HepG2 (cell line): ENCODE results near the gene PPP1R15B. TPM values are rescaled to one million over a fixed set of nuclear protein-coding genes. Genes with fewer than 3 reads are reported as not detected.
A peak's percentile ranks its signal among the peaks of the same experiment; 100 is the strongest.

ENCODE experiments used
- CHD2 ChIP-seq: IDR thresholded peaks from 2 replicates; pipeline ENCODE4 v1.6.1; 2011; ENCODE audit warnings: low read depth, low read length, improper control_type of control experiment
- ETV5 ChIP-seq: IDR thresholded peaks from 2 replicates; pipeline ENCODE4 v1.6.1; 2018; ENCODE audit warnings: missing biosample characterization, missing genetic modification reagents, inconsistent platforms, borderline replicate concordance
- GPN1 ChIP-seq: sonication (generic); formaldehyde crosslinking; IDR thresholded peaks from 2 replicates; pipeline ENCODE4 v1.5.1; 2020; ENCODE audit warnings: missing genetic modification reagents, borderline replicate concordance
- GTF3A ChIP-seq: sonication (generic); formaldehyde crosslinking; conservative IDR thresholded peaks from 2 replicates; pipeline ENCODE4 v1.4.0; 2020; ENCODE audit warnings: mild to moderate bottlenecking, missing genetic modification reagents
- MED13 ChIP-seq: sonication (generic); formaldehyde crosslinking; IDR thresholded peaks from 2 replicates; pipeline ENCODE4 v1.5.0; 2020; ENCODE audit warnings: missing genetic modification reagents
- PHF5A ChIP-seq: IDR thresholded peaks from one replicate; pipeline ENCODE4 v1.6.1; 2018; ENCODE audit warnings: low read depth, missing genetic modification reagents; ENCODE audit not compliant: unreplicated experiment
- RFX5 ChIP-seq: IDR thresholded peaks from 2 replicates; pipeline ENCODE4 v1.6.1; 2011; ENCODE audit warnings: low read depth, low read length, improper control_type of control experiment
- SAFB2 ChIP-seq: sonication (generic); formaldehyde crosslinking; IDR thresholded peaks from 2 replicates; pipeline ENCODE4 v1.5.1; 2020; ENCODE audit warnings: missing genetic modification reagents, low read depth, mild to moderate bottlenecking, borderline replicate concordance
- SETDB1 ChIP-seq: sonication (generic); formaldehyde crosslinking; IDR thresholded peaks from 2 replicates; pipeline ENCODE4 v1.5.1; 2020; ENCODE audit warnings: missing genetic modification reagents, mild to moderate bottlenecking, borderline replicate concordance
- SP5 ChIP-seq: IDR thresholded peaks from 2 replicates; pipeline ENCODE4 v1.6.1; 2016; ENCODE audit warnings: low read depth, borderline replicate concordance
- SRY ChIP-seq: sonication (generic); formaldehyde crosslinking; IDR thresholded peaks from 2 replicates; pipeline ENCODE4 v1.8.0; 2022; ENCODE audit warnings: mild to moderate bottlenecking, missing genetic modification reagents
- TGIF2 ChIP-seq: IDR thresholded peaks from 2 replicates; pipeline ENCODE4 v1.6.1; 2016; ENCODE audit warnings: control low read depth, missing compliant biosample characterization
- THAP11 ChIP-seq: IDR thresholded peaks from 2 replicates; pipeline ENCODE4 v1.6.1; 2016; ENCODE audit warnings: missing biosample characterization, missing genetic modification reagents
- ZNF383 ChIP-seq: sonication (generic); formaldehyde crosslinking; IDR thresholded peaks from 2 replicates; pipeline ENCODE4 v1.4.0; 2020; ENCODE audit warnings: missing genetic modification reagents, mild to moderate bottlenecking, borderline replicate concordance
- ZNF484 ChIP-seq: sonication (generic); formaldehyde crosslinking; IDR thresholded peaks from 2 replicates; pipeline ENCODE4 v1.5.1; 2020; ENCODE audit warnings: mild to moderate bottlenecking, low read depth, missing genetic modification reagents, borderline replicate concordance
- polyA plus RNA-seq, 8 experiments: library from polyadenylated mRNA; depleted of rRNA in 3 of 8; stranded (reverse) in 7 of 8; unstranded in 1 of 8; fragments of >200 nt; fragmentation: Illumina TruSeq in 4 of 8; extraction: Trizol in 4 of 8; gene quantifications; 2 replicates each; pipeline versions ENCODE4 v1.2.1 to v1.2.3, GENCODE V29; 2011 to 2016; ENCODE audit warnings: low read depth in 4 of 8, missing spikeins in 1 of 8, mixed read lengths in 1 of 8; ENCODE audit not compliant: insufficient read depth in 1 of 8
- total RNA-seq, 5 experiments: library from RNA; depleted of rRNA; stranded (reverse); fragments of >200 nt; fragmentation: Illumina TruSeq; extraction: Trizol; gene quantifications; 2 replicates each; pipeline ENCODE4 v1.2.3, GENCODE V29; 2016; ENCODE audit warnings: low read depth in 1 of 5
- TF ChIP-seq, protein P1 (sequence below): sonication (generic); formaldehyde crosslinking; IDR thresholded peaks from 2 replicates; pipeline ENCODE4 v1.8.1; 2023; ENCODE audit warnings: mild to moderate bottlenecking, missing genetic modification reagents
- TF ChIP-seq, protein P2 (sequence below): sonication (generic); formaldehyde crosslinking; IDR thresholded peaks from 2 replicates; pipeline ENCODE4 v1.4.0; 2020; ENCODE audit warnings: missing genetic modification reagents, mild to moderate bottlenecking, borderline replicate concordance
- TF ChIP-seq, protein P3 (sequence below): sonication (generic); formaldehyde crosslinking; IDR thresholded peaks from 2 replicates; pipeline ENCODE4 v1.8.1; 2023; ENCODE audit warnings: mild to moderate bottlenecking, moderate library complexity, missing genetic modification reagents
- TF ChIP-seq, protein P4 (sequence below): sonication (generic); formaldehyde crosslinking; IDR thresholded peaks from 2 replicates; pipeline ENCODE4 v1.4.0; 2020; ENCODE audit warnings: missing genetic modification reagents, borderline replicate concordance

Gene PPP1R15B
- total and polyA plus RNA-seq, 2 of the 13 experiments (the other 11 are each of a cell fraction or from before 2014, with no cell fraction given) = 13.4 to 23.8 TPM

DNA sequence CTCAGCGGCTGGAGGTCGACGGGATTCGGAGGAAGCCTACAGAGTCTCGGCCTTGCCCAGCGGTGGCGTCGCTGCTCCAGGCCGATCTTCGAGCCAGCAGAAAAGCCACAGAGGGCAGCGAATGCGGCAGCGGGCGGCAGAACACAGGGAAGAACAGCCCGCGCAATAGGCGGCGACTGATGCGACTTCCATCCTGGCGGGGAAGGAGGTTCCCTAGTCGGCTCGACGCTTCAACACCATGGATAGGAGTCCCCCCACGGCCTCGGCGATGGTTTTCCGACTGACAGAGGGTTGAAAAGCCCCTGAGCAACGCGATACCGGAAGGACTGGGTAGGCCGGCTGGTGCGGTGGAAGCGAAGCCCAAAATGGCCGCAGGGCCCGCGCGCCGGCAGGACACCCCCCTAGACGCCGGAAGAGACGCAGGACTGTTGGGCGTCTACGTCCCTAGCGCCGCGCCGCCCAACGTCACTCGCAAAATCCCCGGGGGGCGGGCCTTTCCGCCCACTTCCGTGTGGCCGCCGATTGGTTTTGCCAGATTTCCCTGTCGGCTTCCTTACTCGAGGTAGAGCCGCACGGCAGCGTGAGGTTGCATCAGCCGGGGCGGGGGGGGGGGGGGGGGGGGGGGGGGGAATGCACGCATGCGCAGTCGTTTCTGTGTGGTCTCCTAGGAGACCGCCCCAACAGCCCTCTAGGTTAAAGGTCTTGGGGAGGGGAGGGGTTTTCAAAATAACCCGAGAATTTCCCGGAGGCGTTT is at the start of gene PPP1R15B (continued):
- TF ChIP-seq, protein P1, sequence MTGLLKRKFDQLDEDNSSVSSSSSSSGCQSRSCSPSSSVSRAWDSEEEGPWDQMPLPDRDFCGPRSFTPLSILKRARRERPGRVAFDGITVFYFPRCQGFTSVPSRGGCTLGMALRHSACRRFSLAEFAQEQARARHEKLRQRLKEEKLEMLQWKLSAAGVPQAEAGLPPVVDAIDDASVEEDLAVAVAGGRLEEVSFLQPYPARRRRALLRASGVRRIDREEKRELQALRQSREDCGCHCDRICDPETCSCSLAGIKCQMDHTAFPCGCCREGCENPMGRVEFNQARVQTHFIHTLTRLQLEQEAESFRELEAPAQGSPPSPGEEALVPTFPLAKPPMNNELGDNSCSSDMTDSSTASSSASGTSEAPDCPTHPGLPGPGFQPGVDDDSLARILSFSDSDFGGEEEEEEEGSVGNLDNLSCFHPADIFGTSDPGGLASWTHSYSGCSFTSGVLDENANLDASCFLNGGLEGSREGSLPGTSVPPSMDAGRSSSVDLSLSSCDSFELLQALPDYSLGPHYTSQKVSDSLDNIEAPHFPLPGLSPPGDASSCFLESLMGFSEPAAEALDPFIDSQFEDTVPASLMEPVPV (CRISPR knock-in tag) = peak; percentile 42; the same call in 1 of the 2 replicates
- TF ChIP-seq, protein P2, sequence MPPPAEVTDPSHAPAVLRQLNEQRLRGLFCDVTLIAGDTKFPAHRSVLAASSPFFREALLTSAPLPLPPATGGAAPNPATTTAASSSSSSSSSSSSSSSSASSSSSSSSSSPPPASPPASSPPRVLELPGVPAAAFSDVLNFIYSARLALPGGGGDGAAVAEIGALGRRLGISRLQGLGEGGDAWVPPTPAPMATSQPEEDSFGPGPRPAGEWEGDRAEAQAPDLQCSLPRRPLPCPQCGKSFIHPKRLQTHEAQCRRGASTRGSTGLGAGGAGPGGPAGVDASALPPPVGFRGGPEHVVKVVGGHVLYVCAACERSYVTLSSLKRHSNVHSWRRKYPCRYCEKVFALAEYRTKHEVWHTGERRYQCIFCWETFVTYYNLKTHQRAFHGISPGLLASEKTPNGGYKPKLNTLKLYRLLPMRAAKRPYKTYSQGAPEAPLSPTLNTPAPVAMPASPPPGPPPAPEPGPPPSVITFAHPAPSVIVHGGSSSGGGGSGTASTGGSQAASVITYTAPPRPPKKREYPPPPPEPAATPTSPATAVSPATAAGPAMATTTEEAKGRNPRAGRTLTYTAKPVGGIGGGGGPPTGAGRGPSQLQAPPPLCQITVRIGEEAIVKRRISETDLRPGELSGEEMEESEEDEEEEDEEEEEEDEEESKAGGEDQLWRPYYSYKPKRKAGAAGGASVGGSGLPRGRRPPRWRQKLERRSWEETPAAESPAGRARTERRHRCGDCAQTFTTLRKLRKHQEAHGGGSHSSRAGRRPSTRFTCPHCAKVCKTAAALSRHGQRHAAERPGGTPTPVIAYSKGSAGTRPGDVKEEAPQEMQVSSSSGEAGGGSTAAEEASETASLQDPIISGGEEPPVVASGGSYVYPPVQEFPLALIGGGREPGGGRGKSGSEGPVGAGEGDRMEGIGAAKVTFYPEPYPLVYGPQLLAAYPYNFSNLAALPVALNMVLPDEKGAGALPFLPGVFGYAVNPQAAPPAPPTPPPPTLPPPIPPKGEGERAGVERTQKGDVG (CRISPR knock-in tag) = peak; percentile 83; the same call in 1 of the 2 replicates
- TF ChIP-seq GTF3A (CRISPR knock-in tag) = no peak
- TF ChIP-seq, protein P3, sequence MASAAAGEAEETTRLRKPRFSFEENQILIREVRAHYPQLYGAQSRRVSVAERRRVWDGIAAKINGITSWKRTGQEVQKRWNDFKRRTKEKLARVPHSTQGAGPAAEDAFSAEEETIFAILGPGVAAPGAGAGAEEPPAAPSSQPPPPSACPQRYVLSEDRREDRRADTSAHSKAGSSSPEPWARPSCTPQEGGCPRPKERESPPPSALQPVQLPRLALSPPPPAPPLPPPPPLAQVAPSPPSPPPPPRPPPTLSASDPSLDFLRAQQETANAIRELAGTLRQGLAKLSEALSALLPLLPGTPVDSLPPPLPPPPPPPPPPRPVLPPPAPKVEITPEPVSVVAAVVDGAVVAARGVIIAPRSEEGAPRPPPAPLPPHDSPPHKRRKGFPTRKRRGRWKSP (CRISPR knock-in tag) = peak; percentile 65
- peak; percentile 26; the same call in 1 of the 2 replicates for TF ChIP-seq SP5 (CRISPR knock-in tag)
- no peak; the same call in 1 of the 2 replicates for TF ChIP-seq MED13
- TF ChIP-seq SETDB1 (CRISPR knock-in tag) = no peak
- TF ChIP-seq RFX5 = no peak
- TF ChIP-seq TGIF2 (CRISPR knock-in tag) = 0 out of 2 replicates have a peak, but pooled peaks have one; percentile 42
- peak; percentile 92 for TF ChIP-seq THAP11 (CRISPR knock-in tag)
- no peak for TF ChIP-seq SAFB2
- TF ChIP-seq, protein P4, sequence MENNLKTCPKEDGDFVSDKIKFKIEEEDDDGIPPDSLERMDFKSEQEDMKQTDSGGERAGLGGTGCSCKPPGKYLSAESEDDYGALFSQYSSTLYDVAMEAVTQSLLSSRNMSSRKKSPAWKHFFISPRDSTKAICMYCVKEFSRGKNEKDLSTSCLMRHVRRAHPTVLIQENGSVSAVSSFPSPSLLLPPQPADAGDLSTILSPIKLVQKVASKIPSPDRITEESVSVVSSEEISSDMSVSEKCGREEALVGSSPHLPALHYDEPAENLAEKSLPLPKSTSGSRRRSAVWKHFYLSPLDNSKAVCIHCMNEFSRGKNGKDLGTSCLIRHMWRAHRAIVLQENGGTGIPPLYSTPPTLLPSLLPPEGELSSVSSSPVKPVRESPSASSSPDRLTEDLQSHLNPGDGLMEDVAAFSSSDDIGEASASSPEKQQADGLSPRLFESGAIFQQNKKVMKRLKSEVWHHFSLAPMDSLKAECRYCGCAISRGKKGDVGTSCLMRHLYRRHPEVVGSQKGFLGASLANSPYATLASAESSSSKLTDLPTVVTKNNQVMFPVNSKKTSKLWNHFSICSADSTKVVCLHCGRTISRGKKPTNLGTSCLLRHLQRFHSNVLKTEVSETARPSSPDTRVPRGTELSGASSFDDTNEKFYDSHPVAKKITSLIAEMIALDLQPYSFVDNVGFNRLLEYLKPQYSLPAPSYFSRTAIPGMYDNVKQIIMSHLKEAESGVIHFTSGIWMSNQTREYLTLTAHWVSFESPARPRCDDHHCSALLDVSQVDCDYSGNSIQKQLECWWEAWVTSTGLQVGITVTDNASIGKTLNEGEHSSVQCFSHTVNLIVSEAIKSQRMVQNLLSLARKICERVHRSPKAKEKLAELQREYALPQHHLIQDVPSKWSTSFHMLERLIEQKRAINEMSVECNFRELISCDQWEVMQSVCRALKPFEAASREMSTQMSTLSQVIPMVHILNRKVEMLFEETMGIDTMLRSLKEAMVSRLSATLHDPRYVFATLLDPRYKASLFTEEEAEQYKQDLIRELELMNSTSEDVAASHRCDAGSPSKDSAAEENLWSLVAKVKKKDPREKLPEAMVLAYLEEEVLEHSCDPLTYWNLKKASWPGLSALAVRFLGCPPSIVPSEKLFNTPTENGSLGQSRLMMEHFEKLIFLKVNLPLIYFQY (CRISPR knock-in tag) = 0 out of 2 replicates have a peak, but pooled peaks have one; percentile 24
- TF ChIP-seq ETV5 = peak; percentile 90
- no peak for TF ChIP-seq ZNF383 (CRISPR knock-in tag)
- peak; percentile 66 for TF ChIP-seq SRY (CRISPR knock-in tag)
- no peak for TF ChIP-seq CHD2
- no peak for TF ChIP-seq GPN1 (CRISPR knock-in tag)
- TF ChIP-seq PHF5A (CRISPR knock-in tag) = no peak
- TF ChIP-seq ZNF484 = no peak
